Measurements from ENCODE around the gene ECD. TPM values are rescaled to one million over a fixed set of nuclear protein-coding genes. Genes with fewer than 3 reads are reported as not detected.

ECD gene
- total RNA-seq, 1 experiment from 2014 or later, result 38.3 TPM

- Histone ChIP-seq H3K9me3 (no peaks in the 10 kb centered on the region), H3K36me3 (no peaks in the 10 kb centered on the region), H3K4me3 (peak overlapping the region; percentile 88), H3K27me3 (no peaks in the 10 kb centered on the region)
- DNase-seq, result no peak
These were observed 73.6 kb downstream of the ECD start for GRCh38 chr10:73093922-73094850.

GRCh38 chr10:73092830-73093229 lies 75.0 kb downstream of the ECD start:
- no peak for DNase-seq
- Histone ChIP-seq H3K4me3 (no peak overlapping the region), H3K36me3 (no peaks in the 10 kb centered on the region), H3K27me3 (no peaks in the 10 kb centered on the region), H3K9me3 (no peaks in the 10 kb centered on the region)

- Histone ChIP-seq H3K27me3 (no peaks in the 10 kb centered on the region), H3K4me3 (no peak overlapping the region)
These were observed 79.5 kb downstream of the ECD start for GRCh38 chr10:73088304-73088703.

GRCh38 chr10:73086816-73087215 lies 81.0 kb downstream of the ECD start:
- no peaks in the 10 kb centered on the region for H3K9me3 ChIP-seq
- no peak for DNase-seq
- H3K4me3 ChIP-seq, result no peak overlapping the region
- H3K36me3 ChIP-seq, result no peaks in the 10 kb centered on the region
- H3K27me3 ChIP-seq, result no peaks in the 10 kb centered on the region

More at GRCh38 chr10:73088304-73088703, 79.5 kb downstream of the ECD start:
- Histone ChIP-seq H3K9me3 (no peaks in the 10 kb centered on the region), H3K36me3 (no peaks in the 10 kb centered on the region)
- DNase-seq, result no peak

- H3K36me3 ChIP-seq, result no peaks in the 10 kb centered on the region
- no peak for DNase-seq
- H3K4me3 ChIP-seq, result no peak overlapping the region
- H3K27me3 ChIP-seq, result no peaks in the 10 kb centered on the region
- no peaks in the 10 kb centered on the region for H3K9me3 ChIP-seq
These were observed 83.6 kb downstream of the ECD start for GRCh38 chr10:73084209-73084608.

Other genes with a start within 250 kb of the ECD start
- not detected in 2 replicates for gene PLA2G12B, start 213.2 kb downstream of the ECD start, total RNA-seq (2014; rRNA removed; shearing (Covaris generic); ENCODE audit: low replicate concordance)
- 65.9 and 77.0 TPM in 2 replicates for gene P4HA1, start 71.1 kb downstream of the ECD start, total RNA-seq (2014; rRNA removed; shearing (Covaris generic); ENCODE audit: low replicate concordance)
- gene NUDT13, start 57.6 kb downstream of the ECD start, total RNA-seq (2014; rRNA removed; shearing (Covaris generic); ENCODE audit: low replicate concordance), result not detected in 2 replicates
- gene FAM149B1, start 111 bp upstream of the ECD start, total RNA-seq (2014; rRNA removed; shearing (Covaris generic); ENCODE audit: low replicate concordance), result 5.6 and 7.4 TPM in 2 replicates
- gene DNAJC9, start 79.2 kb upstream of the ECD start, total RNA-seq (2014; rRNA removed; shearing (Covaris generic); ENCODE audit: low replicate concordance), result 31.1 and 39.5 TPM in 2 replicates
- 61.4 TPM in 2 replicates for gene MRPS16, start 84.6 kb upstream of the ECD start, total RNA-seq (2014; rRNA removed; shearing (Covaris generic); ENCODE audit: low replicate concordance)
- 2.8 and 4.1 TPM in 2 replicates for gene CFAP70, start 190.9 kb upstream of the ECD start, total RNA-seq (2014; rRNA removed; shearing (Covaris generic); ENCODE audit: low replicate concordance)
- 32.7 and 62.7 TPM in 2 replicates for gene ANXA7, start 246.1 kb upstream of the ECD start, total RNA-seq (2014; rRNA removed; shearing (Covaris generic); ENCODE audit: low replicate concordance)

Measured in MG63 (cell line).